ENCODE data around the gene FBXL15.
A peak's percentile ranks its signal among the peaks of the same experiment; 100 is the strongest.

FBXL15 gene

DNA sequence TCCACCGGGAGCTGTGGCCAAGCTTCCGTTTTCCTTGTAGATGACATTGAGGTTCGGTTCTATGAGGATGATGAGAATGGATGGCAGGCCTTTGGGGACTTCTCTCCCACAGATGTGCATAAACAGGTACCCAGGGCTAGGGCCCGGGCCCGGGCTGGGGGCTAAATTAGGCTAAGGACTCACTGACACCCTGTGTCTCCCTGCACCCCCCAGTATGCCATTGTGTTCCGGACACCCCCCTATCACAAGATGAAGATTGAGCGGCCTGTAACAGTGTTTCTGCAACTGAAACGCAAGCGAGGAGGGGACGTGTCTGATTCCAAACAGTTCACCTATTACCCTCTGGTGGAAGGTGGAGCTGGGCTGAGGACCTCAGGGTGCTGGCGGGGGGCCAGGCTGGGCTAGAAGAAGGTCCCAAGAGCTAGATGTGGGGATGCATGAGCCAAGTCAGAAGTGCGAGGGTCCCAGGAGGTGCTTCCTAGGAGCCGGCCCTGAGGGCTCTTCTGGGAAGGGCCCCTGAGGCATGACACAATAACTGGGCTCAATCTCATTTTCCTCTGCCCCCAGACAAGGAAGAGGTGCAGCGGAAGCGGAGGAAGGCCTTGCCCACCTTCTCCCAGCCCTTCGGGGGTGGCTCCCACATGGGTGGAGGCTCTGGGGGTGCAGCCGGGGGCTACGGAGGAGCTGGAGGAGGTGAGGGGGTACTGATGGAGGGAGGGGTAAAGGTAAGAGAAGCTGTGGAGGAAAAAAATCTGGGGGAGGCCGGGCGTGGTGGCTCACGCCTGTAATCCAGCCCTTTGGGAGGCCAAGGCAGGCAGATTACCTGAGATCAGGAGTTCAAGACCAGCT is 22.2 kb upstream of the FBXL15 start:
- no peak for DNase-seq (ENCODE audit: low spot score)

DNA sequence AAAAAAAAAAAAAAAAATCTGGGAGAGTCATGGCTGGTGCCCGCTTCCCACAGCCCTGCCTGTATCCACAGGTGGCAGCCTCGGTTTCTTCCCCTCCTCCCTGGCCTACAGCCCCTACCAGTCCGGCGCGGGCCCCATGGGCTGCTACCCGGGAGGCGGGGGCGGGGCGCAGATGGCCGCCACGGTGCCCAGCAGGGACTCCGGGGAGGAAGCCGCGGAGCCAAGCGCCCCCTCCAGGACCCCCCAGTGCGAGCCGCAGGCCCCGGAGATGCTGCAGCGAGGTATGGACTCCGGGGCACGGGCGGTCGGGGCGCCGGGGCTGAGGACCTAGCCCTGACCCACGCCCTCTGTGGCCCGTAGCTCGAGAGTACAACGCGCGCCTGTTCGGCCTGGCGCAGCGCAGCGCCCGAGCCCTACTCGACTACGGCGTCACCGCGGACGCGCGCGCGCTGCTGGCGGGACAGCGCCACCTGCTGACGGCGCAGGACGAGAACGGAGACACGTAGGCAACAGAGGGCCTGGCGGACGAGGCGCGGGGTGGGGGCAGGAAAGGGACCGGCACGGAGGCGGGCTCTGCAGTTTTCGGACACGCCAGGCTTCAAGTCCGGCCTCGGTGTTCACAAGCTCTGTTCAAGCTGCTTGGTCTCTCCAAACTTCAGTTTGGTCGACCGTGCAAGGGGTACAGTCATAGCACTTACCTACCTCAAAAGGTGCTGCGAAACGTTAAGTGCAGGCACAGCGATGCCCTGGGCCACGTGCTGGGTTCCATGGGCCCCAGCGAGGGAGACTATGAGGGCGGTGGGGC is 21.2 kb upstream of the FBXL15 start:
- peak; percentile 87 for DNase-seq (ENCODE audit: low spot score)

DNA sequence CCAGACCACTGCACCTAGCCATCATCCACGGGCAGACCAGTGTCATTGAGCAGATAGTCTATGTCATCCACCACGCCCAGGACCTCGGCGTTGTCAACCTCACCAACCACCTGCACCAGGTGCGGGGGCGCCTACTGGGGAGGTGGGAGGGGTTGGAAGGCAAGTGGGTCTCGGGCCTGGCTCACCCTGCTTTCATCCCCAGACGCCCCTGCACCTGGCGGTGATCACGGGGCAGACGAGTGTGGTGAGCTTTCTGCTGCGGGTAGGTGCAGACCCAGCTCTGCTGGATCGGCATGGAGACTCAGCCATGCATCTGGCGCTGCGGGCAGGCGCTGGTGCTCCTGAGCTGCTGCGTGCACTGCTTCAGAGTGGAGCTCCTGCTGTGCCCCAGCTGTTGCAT is 20.6 kb upstream of the FBXL15 start:
- no peak for DNase-seq (ENCODE audit: low spot score)

DNA sequence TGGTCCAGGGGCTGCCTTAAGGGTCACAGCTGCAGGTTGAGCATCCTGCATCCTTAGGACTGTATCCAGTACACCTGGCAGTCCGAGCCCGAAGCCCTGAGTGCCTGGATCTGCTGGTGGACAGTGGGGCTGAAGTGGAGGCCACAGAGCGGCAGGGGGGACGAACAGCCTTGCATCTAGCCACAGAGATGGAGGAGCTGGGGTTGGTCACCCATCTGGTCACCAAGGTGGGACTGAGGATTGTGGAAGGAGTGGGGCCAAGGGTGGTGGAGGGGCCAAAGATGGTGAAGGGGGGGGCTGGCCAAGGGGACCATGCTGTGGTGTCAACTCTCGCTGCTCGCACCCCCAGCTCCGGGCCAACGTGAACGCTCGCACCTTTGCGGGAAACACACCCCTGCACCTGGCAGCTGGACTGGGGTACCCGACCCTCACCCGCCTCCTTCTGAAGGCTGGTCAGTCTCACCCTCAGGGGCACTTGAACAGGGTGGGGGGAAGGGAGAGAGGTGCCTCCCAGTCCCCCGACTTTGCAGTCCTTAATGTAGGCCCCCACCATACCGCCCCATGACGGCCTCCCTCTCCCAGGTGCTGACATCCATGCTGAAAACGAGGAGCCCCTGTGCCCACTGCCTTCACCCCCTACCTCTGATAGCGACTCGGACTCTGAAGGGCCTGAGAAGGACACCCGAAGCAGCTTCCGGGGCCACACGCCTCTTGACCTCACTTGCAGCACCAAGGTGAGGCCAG is 19.9 kb upstream of the FBXL15 start:
- no peak for DNase-seq (ENCODE audit: low spot score)

DNA sequence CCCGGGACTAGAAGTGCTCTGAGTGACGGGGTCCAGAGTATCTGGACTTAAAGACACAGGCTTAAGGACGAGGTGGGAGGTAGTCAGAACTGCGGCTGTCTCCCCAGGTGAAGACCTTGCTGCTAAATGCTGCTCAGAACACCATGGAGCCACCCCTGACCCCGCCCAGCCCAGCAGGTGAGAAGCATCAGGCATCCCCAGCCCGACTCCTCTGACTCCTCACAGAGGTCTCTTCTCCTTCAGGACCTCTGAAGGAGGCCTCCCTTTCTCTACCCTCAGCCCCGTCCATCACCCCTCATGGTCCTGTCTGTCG is 19.3 kb upstream of the FBXL15 start:
- no peak for DNase-seq (ENCODE audit: low spot score)

DNA sequence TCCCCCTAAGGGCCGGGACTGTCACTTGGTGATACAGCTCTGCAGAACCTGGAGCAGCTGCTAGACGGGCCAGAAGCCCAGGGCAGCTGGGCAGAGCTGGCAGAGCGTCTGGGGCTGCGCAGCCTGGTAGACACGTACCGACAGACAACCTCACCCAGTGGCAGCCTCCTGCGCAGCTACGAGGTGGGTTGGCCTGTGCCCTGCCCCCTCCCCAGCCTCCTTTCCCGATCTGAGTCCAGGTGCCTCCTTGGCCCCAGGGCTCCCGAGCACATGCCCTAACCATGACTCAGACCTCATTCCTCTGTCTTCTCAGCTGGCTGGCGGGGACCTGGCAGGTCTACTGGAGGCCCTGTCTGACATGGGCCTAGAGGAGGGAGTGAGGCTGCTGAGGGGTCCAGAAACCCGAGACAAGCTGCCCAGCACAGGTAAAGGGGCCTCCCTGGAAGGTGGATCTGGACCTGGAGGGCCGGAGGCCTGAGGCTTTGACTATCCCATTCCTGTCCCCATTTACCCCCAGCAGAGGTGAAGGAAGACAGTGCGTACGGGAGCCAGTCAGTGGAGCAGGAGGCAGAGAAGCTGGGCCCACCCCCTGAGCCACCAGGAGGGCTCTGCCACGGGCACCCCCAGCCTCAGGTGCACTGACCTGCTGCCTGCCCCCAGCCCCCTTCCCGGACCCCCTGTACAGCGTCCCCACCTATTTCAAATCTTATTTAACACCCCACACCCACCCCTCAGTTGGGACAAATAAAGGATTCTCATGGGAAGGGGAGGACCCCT is 18.7 kb upstream of the FBXL15 start:
- DNase-seq (ENCODE audit: low spot score) = no peak

DNA sequence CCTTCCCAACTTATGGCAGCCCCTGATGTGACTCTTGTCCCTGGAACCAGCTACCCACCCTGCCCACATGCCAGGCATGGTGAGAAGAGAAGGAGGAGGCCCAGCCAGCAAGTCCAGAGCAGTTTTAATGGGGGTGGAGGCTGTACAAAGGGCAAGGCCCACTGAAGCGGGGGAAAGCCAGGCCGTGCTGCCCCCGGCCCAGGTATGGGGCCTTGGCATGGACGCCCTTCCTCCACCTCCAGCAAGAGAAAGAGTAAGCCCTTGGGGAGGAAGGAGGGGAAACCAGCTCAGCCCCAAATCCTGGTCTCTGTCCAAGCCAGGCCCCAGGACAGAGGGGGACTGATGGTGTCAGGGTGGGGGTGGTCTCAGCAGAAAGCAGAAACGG is 18.1 kb upstream of the FBXL15 start:
- DNase-seq (ENCODE audit: low spot score) = no peak

DNA sequence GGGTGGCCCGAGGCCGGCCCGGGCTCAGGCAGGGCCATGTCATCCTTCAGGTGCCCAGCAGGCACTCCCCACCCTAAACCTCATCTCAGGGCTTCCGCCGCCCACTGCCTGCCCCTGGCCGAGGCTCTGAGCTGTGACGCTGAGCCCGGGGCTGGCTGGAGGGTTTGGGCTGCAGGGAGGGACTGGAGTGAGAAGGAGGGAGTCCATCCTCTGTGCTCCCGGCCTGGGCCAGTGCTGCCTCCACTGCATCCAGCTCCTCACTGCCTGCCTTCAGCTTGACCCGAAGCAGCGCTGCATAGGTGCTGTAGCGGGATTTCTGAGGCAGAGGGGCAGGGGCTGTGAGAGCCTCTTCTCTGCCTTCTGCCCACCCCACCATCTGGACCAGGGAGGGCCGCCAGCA is 17.5 kb upstream of the FBXL15 start:
- DNase-seq (ENCODE audit: low spot score) = no peak

DNA sequence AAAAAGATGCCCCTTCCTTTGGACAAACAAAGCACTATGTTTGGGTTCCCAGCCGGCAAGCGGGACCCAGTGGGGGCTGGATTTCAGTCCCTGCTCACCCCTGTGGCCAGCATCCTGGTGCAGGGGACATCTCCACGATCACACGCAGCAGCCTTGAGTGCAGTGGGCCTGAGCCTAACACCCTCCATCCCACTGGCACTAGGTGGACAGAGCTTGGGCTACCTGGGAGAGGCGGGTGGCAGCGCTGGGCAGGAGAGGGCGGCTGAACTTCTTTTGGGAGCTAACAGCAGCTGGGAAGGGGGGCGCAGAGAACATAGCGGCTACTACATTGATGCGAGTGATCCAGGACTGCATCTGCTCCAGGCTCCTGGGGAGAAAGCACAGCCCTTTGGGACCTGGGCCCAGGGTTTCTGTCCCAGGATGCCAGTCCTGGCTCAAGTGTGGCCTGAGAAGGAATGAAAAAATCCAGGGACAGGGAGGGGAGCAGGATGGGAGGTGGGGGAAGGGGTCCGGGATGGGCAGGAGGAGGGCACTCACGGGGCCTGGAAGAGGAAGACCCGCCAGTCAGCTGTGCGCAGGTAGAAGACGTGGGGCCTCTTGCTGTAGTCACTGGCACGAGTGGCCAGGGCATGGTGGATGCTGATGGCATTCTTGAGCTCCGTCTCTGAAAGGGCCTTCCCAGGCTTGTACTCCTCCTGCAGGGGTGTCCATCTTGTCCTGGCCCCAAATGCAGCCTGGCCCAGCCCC is 16.1 kb upstream of the FBXL15 start:
- DNase-seq (ENCODE audit: low spot score) = no peak

DNA sequence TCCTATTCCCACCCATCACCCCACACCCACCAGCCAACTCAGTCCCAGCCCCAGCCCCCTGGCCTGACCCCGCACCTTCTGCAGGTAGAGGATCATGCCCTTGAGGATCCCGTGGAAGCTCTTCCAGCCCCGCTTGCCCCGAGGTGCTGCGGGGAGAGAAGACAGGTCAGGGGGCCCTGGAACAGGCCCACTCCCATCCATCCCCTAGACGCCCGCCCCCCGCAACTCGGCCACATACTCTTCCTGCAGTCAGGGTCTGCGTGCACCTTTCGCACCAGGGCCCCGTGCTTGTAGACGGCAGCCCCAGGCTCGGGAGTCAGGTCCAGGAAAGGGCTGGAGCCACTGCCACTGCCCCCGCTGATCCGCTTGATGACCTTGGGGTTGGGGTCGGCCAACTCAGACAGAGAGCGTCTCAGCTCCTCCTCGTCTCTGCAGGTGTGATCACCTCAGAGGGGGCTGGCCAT is 15.5 kb upstream of the FBXL15 start:
- no peak for DNase-seq (ENCODE audit: low spot score)

DNA sequence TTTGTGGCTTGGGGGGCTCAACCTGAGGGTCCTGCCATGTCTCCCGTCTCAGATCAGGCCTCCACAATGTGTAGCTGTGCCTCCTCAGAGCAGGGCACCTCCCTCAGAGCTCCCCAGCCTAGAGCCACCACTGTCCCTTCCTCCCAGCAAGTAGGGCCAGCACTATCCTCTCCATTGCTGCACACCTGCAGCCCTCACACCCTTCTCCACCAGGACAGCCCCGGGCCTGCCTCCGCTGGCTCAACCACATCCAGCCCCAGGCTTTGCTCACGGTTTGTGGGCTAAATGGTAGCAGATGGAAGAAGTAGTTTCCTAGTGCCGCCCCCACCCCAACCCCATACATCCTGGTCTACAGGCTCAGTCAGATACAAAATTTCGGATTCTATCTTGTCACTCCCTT is 15.0 kb upstream of the FBXL15 start:
- DNase-seq (ENCODE audit: low spot score) = no peak

DNA sequence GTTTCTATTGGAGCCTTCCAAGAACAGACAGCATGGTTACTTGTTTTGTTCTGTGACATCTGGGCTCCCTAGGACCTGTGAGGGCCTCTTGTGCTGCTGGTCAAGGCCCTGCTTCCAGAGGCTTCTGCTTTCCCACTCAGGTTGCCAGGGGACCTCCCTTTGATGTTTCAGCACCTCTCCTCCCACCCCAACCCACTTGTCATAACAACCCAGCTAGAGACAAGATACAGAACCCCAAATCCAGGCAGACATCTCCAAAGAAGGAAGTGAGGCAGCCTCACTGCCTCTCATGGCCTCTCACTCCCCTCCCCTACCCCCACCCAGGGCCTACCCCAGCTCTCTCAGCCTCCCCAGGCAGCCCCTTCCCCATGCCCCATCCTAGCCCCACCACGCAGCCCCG is 13.8 kb upstream of the FBXL15 start:
- DNase-seq (ENCODE audit: low spot score) = no peak

DNA sequence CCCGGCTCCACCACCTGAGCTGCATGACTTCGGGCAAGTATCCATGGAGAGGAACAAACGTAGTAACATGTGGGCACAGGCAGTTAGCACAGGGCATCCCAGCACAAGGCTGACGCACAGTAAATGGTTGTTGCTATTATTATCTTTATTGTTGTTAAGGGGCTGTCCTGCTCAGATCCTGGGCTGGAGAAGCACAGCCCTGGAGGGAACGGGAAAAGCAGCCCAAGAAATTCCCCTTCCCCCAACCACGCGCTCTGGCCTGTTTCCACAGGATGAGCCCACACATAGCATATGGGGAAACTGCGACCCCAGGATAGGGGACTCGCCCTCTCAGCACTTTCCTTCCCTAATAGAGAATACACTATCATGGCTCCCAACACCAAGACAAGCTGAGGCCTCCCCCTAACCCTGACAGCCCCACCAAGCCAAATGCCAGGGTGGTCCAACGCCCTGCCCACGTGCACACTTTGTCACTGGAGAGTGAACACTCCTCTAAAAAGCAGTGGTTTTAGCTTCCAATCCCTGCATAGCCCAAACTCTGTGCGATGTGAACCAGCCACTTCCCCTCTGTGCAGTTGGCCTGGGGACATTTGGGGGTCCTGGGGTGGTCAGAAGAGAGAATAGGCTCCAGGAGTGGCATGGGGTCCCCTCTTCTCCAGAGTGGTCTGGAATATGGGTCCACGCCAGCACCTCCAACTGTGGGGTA is 13.1 kb upstream of the FBXL15 start:
- DNase-seq (ENCODE audit: low spot score) = no peak

DNA sequence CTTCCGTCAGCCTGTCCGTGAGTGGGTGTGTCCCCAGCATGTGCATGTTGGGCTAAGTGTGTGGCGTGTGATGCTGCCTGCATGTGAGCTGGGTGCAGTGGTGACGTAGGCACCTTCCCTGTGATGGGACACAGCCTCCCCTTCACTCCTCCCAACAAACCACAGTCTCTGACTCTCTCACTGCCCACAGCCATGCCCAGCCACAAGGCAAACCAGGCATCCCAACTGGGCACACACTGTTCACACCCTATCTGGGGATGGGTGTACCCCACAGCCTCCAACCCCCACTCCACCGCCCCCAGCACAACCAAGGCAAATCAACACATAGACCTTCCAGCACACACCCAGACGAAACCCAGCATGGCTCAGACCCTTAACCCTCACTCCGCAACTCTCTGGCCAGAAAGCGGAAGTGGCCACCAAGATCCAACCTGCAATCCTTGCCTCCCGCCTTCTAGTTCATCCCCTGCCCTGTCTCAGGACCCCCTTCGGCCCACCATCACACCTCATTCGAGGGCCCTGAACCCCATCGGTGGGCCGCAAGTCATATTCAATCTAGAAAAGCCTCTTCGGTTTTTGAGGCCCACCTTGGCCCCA is 12.4 kb upstream of the FBXL15 start:
- DNase-seq (ENCODE audit: low spot score) = no peak

DNA sequence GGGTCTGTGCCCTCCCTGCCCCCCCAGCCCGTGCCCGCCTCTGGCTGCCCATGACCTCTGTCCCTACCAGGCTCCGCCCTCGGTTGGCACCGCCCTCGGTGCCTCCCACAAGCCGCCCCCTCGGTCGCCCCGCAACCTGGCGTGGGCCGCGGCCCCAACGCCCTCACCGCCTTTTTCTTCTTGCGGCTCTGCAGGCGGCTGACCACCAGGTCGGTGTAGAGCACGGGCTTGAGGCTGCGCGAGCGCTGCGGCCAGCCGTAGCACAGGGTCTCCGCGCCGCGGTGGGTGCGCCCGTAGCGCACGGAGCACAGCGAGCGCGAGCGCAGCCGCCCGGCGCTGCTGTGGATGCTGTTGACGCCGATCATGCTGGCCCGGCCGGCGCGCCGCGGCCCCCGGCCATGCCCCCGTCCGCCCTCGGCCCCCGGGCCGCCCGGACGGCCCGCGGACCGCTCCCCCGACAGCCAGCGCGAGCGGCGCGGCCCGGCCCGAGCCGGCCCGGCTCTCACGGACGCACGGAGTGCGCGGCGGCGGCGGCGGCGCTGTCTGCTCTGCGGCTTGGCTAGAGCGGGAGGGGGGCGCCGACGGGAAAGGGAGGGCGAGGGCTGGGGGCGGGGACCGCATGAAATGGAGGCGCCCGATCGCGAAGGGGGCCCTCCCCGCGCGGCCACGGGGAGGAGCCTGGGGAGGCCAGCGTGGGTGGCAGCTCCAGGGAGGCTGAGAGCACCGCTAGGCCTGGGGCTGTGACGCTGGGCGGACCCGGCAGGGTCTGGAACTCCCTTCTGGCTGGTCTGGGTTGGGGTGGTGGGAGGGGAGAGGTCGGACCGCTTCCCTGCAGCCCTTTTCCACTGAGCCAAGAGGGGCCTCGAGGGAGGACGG is 11.7 kb upstream of the FBXL15 start:
- DNase-seq (ENCODE audit: low spot score) = peak; percentile 47

DNA sequence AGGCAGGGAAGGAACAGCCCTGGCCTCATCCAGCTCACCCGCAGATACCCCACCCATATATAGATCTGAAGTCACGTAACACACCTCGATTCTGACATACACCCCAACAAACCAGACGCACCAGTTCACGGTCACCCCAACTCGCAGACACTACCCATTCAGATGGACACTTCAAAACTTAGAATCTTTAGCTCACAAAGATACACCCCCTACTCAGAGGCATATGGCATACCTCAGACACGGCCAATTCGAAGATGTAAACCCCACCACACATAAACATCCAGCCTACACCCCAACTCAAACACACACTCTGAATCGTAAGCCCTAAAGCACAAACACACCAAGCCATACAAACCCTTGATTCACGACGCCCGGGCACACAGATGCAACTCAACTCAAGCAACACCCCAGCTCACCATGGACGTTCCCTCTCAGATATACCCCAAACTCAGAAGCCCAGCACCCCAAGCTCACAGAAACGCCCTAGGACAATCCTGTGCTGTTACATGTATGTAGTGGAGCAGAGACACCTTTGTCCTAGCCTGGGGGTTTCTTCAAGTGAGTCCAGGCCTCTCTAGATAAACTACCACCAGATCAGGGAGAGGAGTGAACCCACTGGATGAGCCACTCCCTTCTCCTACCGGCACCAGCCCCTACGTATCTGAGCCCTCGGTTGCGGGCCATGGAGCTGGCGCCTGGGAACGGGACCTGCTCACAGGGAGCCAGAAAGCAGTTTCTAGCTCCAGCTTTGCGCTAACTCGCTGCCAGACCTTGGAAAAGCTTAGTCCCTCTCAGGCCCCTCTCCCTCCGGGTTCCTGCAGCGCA is 10.8 kb upstream of the FBXL15 start:
- DNase-seq (ENCODE audit: low spot score) = no peak

DNA sequence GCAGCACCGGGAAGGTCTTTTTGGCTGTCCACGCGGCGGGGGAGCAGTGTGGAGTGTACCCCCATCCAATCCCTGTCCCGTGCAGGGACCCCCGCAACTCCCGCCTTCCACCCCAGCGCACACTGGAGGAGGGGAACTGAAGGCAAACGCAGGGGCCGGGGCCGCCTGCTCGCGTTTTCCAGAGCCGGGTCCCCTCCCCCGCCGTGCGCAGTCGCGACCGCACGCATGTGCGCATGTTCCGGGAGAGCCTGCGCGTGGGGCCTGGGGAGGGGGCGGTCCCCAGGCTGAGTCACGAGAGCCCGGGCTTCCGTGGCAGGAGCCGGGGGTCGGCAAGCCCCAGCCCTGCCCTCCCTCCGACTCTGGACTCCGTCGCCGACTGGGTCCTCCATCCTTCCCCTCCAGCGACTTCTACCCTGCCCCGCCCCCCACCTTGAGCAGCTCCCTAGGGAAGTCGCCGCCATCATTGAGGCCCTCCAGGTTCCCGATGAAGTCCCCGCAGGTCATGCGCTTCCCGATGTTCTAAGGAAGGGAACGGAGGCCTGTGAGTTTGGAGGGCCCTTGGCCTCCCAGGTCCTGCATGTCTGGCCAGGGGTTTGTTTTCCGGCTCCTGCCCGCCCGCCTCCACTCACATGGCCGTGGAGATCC is 10.1 kb upstream of the FBXL15 start:
- no peak for DNase-seq (ENCODE audit: low spot score)

Data from germinal center (tissue), 1 donor.